OCI-LY3 (cell line): ENCODE measurements around the gene CEP120.

Source experiments
- CTCF ChIP-seq: fragments of 200-600, 300-600 bp; sonication (generic); IDR thresholded peaks from 2 replicates; pipeline ENCODE4 v1.5.1; 2014; ENCODE audit warnings: antibody characterized with exemption, low read length, low read depth
- EZH2phosphoT487 ChIP-seq: fragments of 200-600 bp; shearing (Covaris generic); IDR thresholded peaks from 2 replicates; pipeline ENCODE4 v1.6.1; 2018; ENCODE audit warnings: antibody characterized with exemption, mixed run types, low read depth

- TF ChIP-seq CTCF (no peak), EZH2phosphoT487 (no peak)
Measured at GRCh38 chr5:123428521-123429220, 5.5 kb upstream of the CEP120 start.
